NCI-H2227 (cell line): Measurements from ENCODE around the gene UGT1A3.

ENCODE experiments used
- DNase-seq: peaks from one replicate; lab custom pipeline; 2025; ENCODE audit not compliant: unreplicated experiment; lab: John Stamatoyannopoulos, UW

UGT1A3 gene

GRCh38 chr2:233756429-233757081 is 27.7 kb downstream of the UGT1A3 start:
- no peak for DNase-seq

- DNase-seq: no peak
These were observed 29.3 kb downstream of the UGT1A3 start for GRCh38 chr2:233758141-233758540.

GRCh38 chr2:233758849-233759248 is 30.0 kb downstream of the UGT1A3 start:
- no peak for DNase-seq

GRCh38 chr2:233760043-233760442 is 31.2 kb downstream of the UGT1A3 start, which contains the start of gene UGT1A1:
UGT1A1 (plus strand) TSS chr2:233760270; CDS start chr2:233760288, 18 bp downstream.
- no peak for DNase-seq

- no peak for DNase-seq
These were observed 32.4 kb downstream of the UGT1A3 start for GRCh38 chr2:233761040-233761769.

- no peak for DNase-seq
These were observed 35.4 kb downstream of the UGT1A3 start for GRCh38 chr2:233764264-233764663.

GRCh38 chr2:233764761-233765160 is 35.9 kb downstream of the UGT1A3 start:
- DNase-seq: no peak

- no peak for DNase-seq
These were observed 37.6 kb downstream of the UGT1A3 start for GRCh38 chr2:233766416-233766815.

- DNase-seq: no peak
These were observed 39.2 kb downstream of the UGT1A3 start for GRCh38 chr2:233768076-233768475.

- DNase-seq: no peak
These were observed 40.4 kb downstream of the UGT1A3 start for GRCh38 chr2:233769260-233769659.

GRCh38 chr2:233772153-233772552 is 43.3 kb downstream of the UGT1A3 start:
- no peak for DNase-seq

- DNase-seq: no peak
These were observed 43.7 kb downstream of the UGT1A3 start for GRCh38 chr2:233772583-233772982.

GRCh38 chr2:233773854-233774253 is 45.0 kb downstream of the UGT1A3 start:
- no peak for DNase-seq

- DNase-seq: no peak
These were observed 46.6 kb downstream of the UGT1A3 start for GRCh38 chr2:233775414-233775813.

GRCh38 chr2:233778030-233778429 is 49.2 kb downstream of the UGT1A3 start, which contains the start of gene MROH2A:
MROH2A (plus strand) TSS chr2:233778330; CDS start chr2:233779359, 1,029 bp downstream.
- DNase-seq: no peak

- DNase-seq: no peak
These were observed 50.9 kb downstream of the UGT1A3 start for GRCh38 chr2:233779722-233780121.

- DNase-seq: no peak
These were observed 51.9 kb downstream of the UGT1A3 start for GRCh38 chr2:233780771-233781170.

GRCh38 chr2:233789554-233789953 is 60.7 kb downstream of the UGT1A3 start:
- DNase-seq: no peak

GRCh38 chr2:233791151-233791882 is 62.5 kb downstream of the UGT1A3 start:
- DNase-seq: no peak

- DNase-seq: no peak
These were observed 63.1 kb downstream of the UGT1A3 start for GRCh38 chr2:233791883-233792329.

GRCh38 chr2:233792720-233793119 is 63.9 kb downstream of the UGT1A3 start:
- no peak for DNase-seq
